GM23338 (cell line): Measurements from ENCODE around the gene CIPC. TPM values are rescaled to one million over a fixed set of nuclear protein-coding genes. Genes with fewer than 3 reads are reported as not detected.
A peak's percentile ranks its signal among the peaks of the same experiment; 100 is the strongest.

Source experiments
- ATAC-seq: fragments of 200-7000 bp; cut with Tn5 transposase; 3 replicates; pipeline ENCODE4 v1.9.1; 2020
- DNase-seq: peaks from one replicate; pipeline ENCODE4 v3.0.0-alpha.2; 2015; ENCODE audit warnings: low spot score
- H2AFZ ChIP-seq: fragments of 200-600 bp; sonication (generic); 2 replicates; pipeline ENCODE4 v1.8.0; 2016; ENCODE audit warnings: antibody characterized with exemption, mild to moderate bottlenecking, moderate library complexity
- H3F3A ChIP-seq: fragments of 200-600 bp; sonication (generic); replicated peaks from 2 replicates; pipeline ENCODE4 v1.8.0; 2017; ENCODE audit warnings: antibody characterized with exemption, mixed run types, low read depth
- H3K27ac ChIP-seq: fragments of 200-600 bp; sonication (generic); 2 replicates; pipeline ENCODE4 v1.6.1; 2016; ENCODE audit warnings: low read depth
- H3K27me3 ChIP-seq: fragments of 200-600 bp; sonication (generic); 2 replicates; pipeline ENCODE4 v1.8.0; 2016; ENCODE audit warnings: mild to moderate bottlenecking, mixed run types, moderate library complexity; ENCODE audit not compliant: insufficient read depth
- H3K36me3 ChIP-seq: fragments of 200-600 bp; sonication (generic); 2 replicates; pipeline ENCODE4 v1.8.0; 2016; ENCODE audit warnings: mild to moderate bottlenecking; ENCODE audit not compliant: insufficient read depth
- H3K4me1 ChIP-seq: fragments of 200-600 bp; sonication (generic); 2 replicates; pipeline ENCODE4 v1.8.0; 2016; ENCODE audit warnings: mild to moderate bottlenecking, moderate library complexity; ENCODE audit not compliant: insufficient read depth
- H3K4me2 ChIP-seq: fragments of 200-600 bp; sonication (generic); 2 replicates; pipeline ENCODE4 v1.7.1; 2017; ENCODE audit warnings: mixed run types
- H3K4me3 ChIP-seq: fragments of 200-600 bp; sonication (generic); 2 replicates; pipeline ENCODE4 v1.6.1; 2016; ENCODE audit warnings: mixed run types
- H3K79me2 ChIP-seq: fragments of 200-600 bp; sonication (generic); replicated peaks from 2 replicates; pipeline ENCODE4 v1.8.0; 2017; ENCODE audit warnings: mild to moderate bottlenecking; ENCODE audit not compliant: insufficient read depth
- H3K9me2 ChIP-seq: fragments of 200-600 bp; sonication (generic); 2 replicates; pipeline ENCODE4 v1.8.0; 2017; ENCODE audit not compliant: insufficient read depth
- H4K20me1 ChIP-seq: fragments of 200-600 bp; sonication (generic); replicated peaks from 2 replicates; pipeline ENCODE4 v1.8.0; 2017; ENCODE audit warnings: mild to moderate bottlenecking; ENCODE audit not compliant: insufficient read depth
- H3K27ac Mint-ChIP-seq: 2 replicates; pipeline ENCODE4 v1.8.0; 2020; ENCODE audit warnings: inconsistent platforms, mild to moderate bottlenecking, moderate library complexity, mixed read lengths
- H3K27me3 Mint-ChIP-seq: 3 replicates; pipeline ENCODE4 v1.8.0; 2022; ENCODE audit warnings: low read depth, mild to moderate bottlenecking, moderate library complexity, mixed read lengths, inconsistent platforms; ENCODE audit not compliant: insufficient read depth, poor library complexity
- H3K36me3 Mint-ChIP-seq: 3 replicates; pipeline ENCODE4 v1.8.0; 2021; ENCODE audit warnings: low read depth, mild to moderate bottlenecking, inconsistent platforms, moderate library complexity, mixed read lengths
- H3K4me1 Mint-ChIP-seq: 3 replicates; pipeline ENCODE4 v1.8.0; 2020; ENCODE audit warnings: mild to moderate bottlenecking, inconsistent platforms, mixed read lengths
- H3K4me3 Mint-ChIP-seq: 3 replicates; pipeline ENCODE4 v1.8.0; 2021; ENCODE audit warnings: moderate library complexity, mild to moderate bottlenecking, inconsistent platforms, mixed read lengths
- H3K9me3 Mint-ChIP-seq: 3 replicates; pipeline ENCODE4 v1.8.0; 2020; ENCODE audit warnings: moderate library complexity, mild to moderate bottlenecking, inconsistent platforms, mixed read lengths
- CREB1 ChIP-seq: fragments of 250-450 bp; sonication (Bioruptor Pico); IDR thresholded peaks from 2 replicates; pipeline ENCODE4 v1.5.0; 2020; ENCODE audit warnings: low read depth, mild to moderate bottlenecking, moderate library complexity
- JUNB ChIP-seq: IDR thresholded peaks from one replicate; pipeline ENCODE4 v1.6.1; 2016; ENCODE audit warnings: antibody characterized with exemption; ENCODE audit not compliant: unreplicated experiment
- NANOG ChIP-seq: IDR thresholded peaks from 2 replicates; pipeline ENCODE4 v1.6.1; 2016; ENCODE audit warnings: antibody characterized with exemption, borderline replicate concordance
- POLR2AphosphoS5 ChIP-seq: IDR thresholded peaks from 2 replicates; pipeline ENCODE4 v1.6.1; 2016; ENCODE audit warnings: antibody characterized with exemption, low read depth
- polyA plus RNA-seq: library from polyadenylated mRNA; unstranded; fragments of >200 nt; fragmentation: Nextera tagmentation; extraction: Ambion mirVana; gene quantifications from 2 replicates; pipeline ENCODE4 v1.2.1, GENCODE V29; 2016
- total RNA-seq: library from RNA; depleted of rRNA; stranded (reverse); fragments of >200 nt; shearing (Covaris generic); gene quantifications from 2 replicates; pipeline ENCODE4 v1.2.3, GENCODE V29; 2014
- TF ChIP-seq, protein P1 (sequence below): IDR thresholded peaks from 2 replicates; pipeline ENCODE4 v1.6.1; 2016; ENCODE audit warnings: antibody characterized with exemption
- TF ChIP-seq, protein P2 (sequence below): fragments of 250-450 bp; sonication (Bioruptor Pico); IDR thresholded peaks from 2 replicates; pipeline ENCODE4 v1.5.0; 2020; ENCODE audit warnings: mild to moderate bottlenecking, moderate library complexity

The CIPC gene
- total and polyA plus RNA-seq, 2 experiments from 2014 or later: 8.1 to 36.9 TPM

DNA sequence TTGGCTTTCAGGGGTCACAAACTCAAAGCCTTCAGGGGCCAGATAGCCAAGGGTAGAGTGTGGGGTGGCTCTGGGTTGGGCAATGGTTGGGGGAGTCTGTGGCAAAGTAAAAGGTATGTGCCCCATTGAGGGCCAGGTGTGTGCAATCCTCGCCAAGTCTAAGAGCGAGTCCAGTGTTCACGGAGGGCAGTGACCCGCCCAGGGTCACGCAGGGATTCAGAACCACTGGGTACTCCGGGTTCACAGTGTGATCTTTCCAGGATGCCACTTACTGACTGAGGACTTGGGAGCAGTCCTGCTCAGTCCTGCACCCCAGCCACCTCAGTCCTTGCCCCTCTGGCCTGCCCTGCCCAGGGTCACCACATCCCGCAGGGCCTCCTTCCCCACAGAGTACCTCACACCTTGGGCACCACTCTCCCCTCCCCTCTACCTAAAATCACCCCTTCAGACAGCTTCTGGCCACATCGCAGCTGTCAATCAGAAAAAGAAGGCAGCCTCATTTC is 27.8 kb downstream of the CIPC start:
- Mint-ChIP-seq H3K4me3 (peak overlapping the region; percentile 71), H3K9me3 (no peaks in the 10 kb centered on the region)
- peak overlapping the region; percentile 81; the same call in 1 of the 2 replicates for H3K4me3 ChIP-seq

DNA sequence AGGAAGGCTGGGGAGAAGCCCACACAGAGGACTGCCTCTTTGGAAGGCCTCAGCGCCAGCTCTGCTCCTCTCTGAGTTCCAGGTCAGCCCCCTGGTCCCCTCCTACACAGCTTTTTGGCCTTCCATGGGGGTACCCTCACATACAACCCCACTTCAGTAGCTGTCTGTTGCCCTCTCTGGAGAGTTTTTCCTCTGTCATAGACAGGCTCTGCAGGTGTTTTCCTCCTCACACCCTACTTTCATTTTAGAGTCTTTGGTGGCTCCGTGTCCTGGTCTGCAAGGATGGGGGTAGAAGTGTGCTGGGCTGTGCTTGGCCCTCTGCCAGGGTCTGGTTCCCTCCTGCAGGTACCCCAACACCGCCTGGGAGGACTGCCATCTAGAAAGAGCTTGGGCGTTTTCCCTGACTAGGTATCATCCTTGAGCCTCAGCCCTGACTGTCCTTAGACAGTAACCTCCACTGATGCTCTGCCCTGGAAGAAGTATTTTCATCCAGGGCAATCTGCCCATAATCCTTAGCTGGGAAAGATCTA is 28.5 kb downstream of the CIPC start:
- Mint-ChIP-seq H3K36me3 (peaks cover 3% of the 10 kb centered on the region; the same call in 2 of the 3 replicates), H3K4me3 (no peak overlapping the region), H3K27me3 (peaks cover 29% of the 10 kb centered on the region), H3K9me3 (no peaks in the 10 kb centered on the region), H3K4me1 (peaks cover 47% of the 10 kb centered on the region), H3K27ac (no peak overlapping the region)
- Histone ChIP-seq H4K20me1 (no peaks in the 10 kb centered on the region; the same call in 1 of the 2 replicates), H2AFZ (no peak overlapping the region), H3K27me3 (0 out of 2 replicates have a peak, but pooled peaks cover 12% of the 10 kb centered on the region), H3K36me3 (no peaks in the 10 kb centered on the region; the same call in 1 of the 2 replicates), H3K4me3 (no peak overlapping the region), H3K4me1 (peaks cover 35% of the 10 kb centered on the region), H3K79me2 (no peaks in the 10 kb centered on the region), H3K27ac (no peak overlapping the region), H3F3A (peaks cover 23% of the 10 kb centered on the region), H3K9me2 (no peaks in the 10 kb centered on the region), H3K4me2 (no peak overlapping the region)
- TF ChIP-seq NANOG (no peak), POLR2AphosphoS5 (no peak), JUNB (no peak)
- TF ChIP-seq, protein P1, sequence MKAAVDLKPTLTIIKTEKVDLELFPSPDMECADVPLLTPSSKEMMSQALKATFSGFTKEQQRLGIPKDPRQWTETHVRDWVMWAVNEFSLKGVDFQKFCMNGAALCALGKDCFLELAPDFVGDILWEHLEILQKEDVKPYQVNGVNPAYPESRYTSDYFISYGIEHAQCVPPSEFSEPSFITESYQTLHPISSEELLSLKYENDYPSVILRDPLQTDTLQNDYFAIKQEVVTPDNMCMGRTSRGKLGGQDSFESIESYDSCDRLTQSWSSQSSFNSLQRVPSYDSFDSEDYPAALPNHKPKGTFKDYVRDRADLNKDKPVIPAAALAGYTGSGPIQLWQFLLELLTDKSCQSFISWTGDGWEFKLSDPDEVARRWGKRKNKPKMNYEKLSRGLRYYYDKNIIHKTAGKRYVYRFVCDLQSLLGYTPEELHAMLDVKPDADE: no peak
- TF ChIP-seq, protein P2, sequence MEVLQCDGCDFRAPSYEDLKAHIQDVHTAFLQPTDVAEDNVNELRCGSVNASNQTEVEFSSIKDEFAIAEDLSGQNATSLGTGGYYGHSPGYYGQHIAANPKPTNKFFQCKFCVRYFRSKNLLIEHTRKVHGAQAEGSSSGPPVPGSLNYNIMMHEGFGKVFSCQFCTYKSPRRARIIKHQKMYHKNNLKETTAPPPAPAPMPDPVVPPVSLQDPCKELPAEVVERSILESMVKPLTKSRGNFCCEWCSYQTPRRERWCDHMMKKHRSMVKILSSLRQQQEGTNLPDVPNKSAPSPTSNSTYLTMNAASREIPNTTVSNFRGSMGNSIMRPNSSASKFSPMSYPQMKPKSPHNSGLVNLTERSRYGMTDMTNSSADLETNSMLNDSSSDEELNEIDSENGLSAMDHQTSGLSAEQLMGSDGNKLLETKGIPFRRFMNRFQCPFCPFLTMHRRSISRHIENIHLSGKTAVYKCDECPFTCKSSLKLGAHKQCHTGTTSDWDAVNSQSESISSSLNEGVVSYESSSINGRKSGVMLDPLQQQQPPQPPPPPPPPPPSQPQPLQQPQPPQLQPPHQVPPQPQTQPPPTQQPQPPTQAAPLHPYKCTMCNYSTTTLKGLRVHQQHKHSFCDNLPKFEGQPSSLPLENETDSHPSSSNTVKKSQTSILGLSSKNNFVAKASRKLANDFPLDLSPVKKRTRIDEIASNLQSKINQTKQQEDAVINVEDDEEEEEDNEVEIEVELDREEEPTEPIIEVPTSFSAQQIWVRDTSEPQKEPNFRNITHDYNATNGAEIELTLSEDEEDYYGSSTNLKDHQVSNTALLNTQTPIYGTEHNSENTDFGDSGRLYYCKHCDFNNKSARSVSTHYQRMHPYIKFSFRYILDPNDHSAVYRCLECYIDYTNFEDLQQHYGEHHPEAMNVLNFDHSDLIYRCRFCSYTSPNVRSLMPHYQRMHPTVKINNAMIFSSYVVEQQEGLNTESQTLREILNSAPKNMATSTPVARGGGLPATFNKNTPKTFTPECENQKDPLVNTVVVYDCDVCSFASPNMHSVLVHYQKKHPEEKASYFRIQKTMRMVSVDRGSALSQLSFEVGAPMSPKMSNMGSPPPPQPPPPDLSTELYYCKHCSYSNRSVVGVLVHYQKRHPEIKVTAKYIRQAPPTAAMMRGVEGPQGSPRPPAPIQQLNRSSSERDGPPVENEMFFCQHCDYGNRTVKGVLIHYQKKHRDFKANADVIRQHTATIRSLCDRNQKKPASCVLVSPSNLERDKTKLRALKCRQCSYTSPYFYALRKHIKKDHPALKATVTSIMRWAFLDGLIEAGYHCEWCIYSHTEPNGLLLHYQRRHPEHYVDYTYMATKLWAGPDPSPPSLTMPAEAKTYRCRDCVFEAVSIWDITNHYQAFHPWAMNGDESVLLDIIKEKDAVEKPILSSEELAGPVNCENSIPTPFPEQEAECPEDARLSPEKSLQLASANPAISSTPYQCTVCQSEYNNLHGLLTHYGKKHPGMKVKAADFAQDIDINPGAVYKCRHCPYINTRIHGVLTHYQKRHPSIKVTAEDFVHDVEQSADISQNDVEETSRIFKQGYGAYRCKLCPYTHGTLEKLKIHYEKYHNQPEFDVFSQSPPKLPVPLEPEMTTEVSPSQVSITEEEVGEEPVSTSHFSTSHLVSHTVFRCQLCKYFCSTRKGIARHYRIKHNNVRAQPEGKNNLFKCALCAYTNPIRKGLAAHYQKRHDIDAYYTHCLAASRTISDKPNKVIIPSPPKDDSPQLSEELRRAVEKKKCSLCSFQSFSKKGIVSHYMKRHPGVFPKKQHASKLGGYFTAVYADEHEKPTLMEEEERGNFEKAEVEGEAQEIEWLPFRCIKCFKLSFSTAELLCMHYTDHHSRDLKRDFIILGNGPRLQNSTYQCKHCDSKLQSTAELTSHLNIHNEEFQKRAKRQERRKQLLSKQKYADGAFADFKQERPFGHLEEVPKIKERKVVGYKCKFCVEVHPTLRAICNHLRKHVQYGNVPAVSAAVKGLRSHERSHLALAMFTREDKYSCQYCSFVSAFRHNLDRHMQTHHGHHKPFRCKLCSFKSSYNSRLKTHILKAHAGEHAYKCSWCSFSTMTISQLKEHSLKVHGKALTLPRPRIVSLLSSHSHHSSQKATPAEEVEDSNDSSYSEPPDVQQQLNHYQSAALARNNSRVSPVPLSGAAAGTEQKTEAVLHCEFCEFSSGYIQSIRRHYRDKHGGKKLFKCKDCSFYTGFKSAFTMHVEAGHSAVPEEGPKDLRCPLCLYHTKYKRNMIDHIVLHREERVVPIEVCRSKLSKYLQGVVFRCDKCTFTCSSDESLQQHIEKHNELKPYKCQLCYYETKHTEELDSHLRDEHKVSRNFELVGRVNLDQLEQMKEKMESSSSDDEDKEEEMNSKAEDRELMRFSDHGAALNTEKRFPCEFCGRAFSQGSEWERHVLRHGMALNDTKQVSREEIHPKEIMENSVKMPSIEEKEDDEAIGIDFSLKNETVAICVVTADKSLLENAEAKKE (CRISPR knock-in tag): no peak
- DNase-seq: no peak
- no peak for ATAC-seq

More for the DNA sequence above, 27.8 kb downstream of the CIPC start:
- H3K4me2 ChIP-seq: peak overlapping the region; percentile 96
- H2AFZ ChIP-seq: no peak overlapping the region
- peaks cover 53% of the 10 kb centered on the region for H3K4me1 Mint-ChIP-seq
- H3K9me2 ChIP-seq: no peaks in the 10 kb centered on the region
- no peaks in the 10 kb centered on the region for H3K79me2 ChIP-seq
- 0 out of 2 replicates have a peak, but pooled peaks cover 12% of the 10 kb centered on the region for H3K27me3 ChIP-seq
- H3K27ac Mint-ChIP-seq: no peak overlapping the region; the same call in 1 of the 2 replicates
- no peak for DNase-seq
- no peaks in the 10 kb centered on the region; the same call in 1 of the 3 replicates for H3K36me3 Mint-ChIP-seq
- peaks cover 27% of the 10 kb centered on the region for H3F3A ChIP-seq
- no peak for TF ChIP-seq CREB1 (CRISPR knock-in tag)
- ATAC-seq: no peak
- H3K27ac ChIP-seq: no peak overlapping the region
- no peaks in the 10 kb centered on the region; the same call in 1 of the 2 replicates for H3K36me3 ChIP-seq
- H3K4me1 ChIP-seq: peaks cover 42% of the 10 kb centered on the region
- no peaks in the 10 kb centered on the region; the same call in 1 of the 2 replicates for H4K20me1 ChIP-seq
- H3K27me3 Mint-ChIP-seq: peaks cover 30% of the 10 kb centered on the region
